ENCODE measurements around the gene STBD1.

GRCh38 chr4:76310683-76311082 lies 4.2 kb downstream of the STBD1 start:
- no peak for TF ChIP-seq CTCF (IDR thresholded peaks at IDR 0.05; ENCODE audit: borderline replicate concordance, extremely low read depth, low read length, poor library complexity, severe bottlenecking)
- TF ChIP-seq EZH2 (IDR thresholded peaks at IDR 0.05; ENCODE audit: borderline replicate concordance, low read depth, low read length, severe bottlenecking), result no peak

Data from DND-41 (cell line).